ENCODE data around the gene GLUD2. TPM values are rescaled to one million over a fixed set of nuclear protein-coding genes. Genes with fewer than 3 reads are reported as not detected.
"Not testable (repeated sequence)": the region's sequence is repeated elsewhere in the genome, so short reads cannot be mapped to it uniquely, and the experiment has no call there.

The GLUD2 gene
- total RNA-seq, result 1 to 10 TPM; 2.8 to 6.9 (median 5.0) TPM
- polyA plus RNA-seq, result 1 to 10 TPM in 1 of 3 donors, under 1 TPM in 2; 0.56 to 4.2 (median 0.61) TPM
- long read RNA-seq, donor 1, transcript GLUD2-201 (1 exons, 2,493 nt), result major isoform, 5 of 5 reads
- long read RNA-seq, donor 1, partial matches to known transcripts, result 0 of 5 reads
- long read RNA-seq, donor 1, other reads (novel, unspliced or antisense), result 0 of 5 reads
- long read RNA-seq, donor 2, partial matches to known transcripts, result 0 of 2 reads
- long read RNA-seq, donor 2, other reads (novel, unspliced or antisense), result 0 of 2 reads
- long read RNA-seq, donor 3, transcript GLUD2-201 (1 exons, 2,493 nt), result major isoform, 5 of 5 reads
- long read RNA-seq, donor 3, partial matches to known transcripts, result 0 of 5 reads
- long read RNA-seq, donor 3, other reads (novel, unspliced or antisense), result 0 of 5 reads
- long read RNA-seq, donor 4, result 0 reads
- long read RNA-seq, donor 5, transcript GLUD2-201 (1 exons, 2,493 nt), result major isoform, 12 of 12 reads
- long read RNA-seq, donor 5, partial matches to known transcripts, result 0 of 12 reads
- long read RNA-seq, donor 5, other reads (novel, unspliced or antisense), result 0 of 12 reads
- long read RNA-seq, donor 6, partial matches to known transcripts, result 0 of 1 reads
- long read RNA-seq, donor 6, other reads (novel, unspliced or antisense), result 0 of 1 reads
- long read RNA-seq, donor 7, transcript GLUD2-201 (1 exons, 2,493 nt), result major isoform, 5 of 5 reads
- long read RNA-seq, donor 7, partial matches to known transcripts, result 0 of 5 reads
- long read RNA-seq, donor 7, other reads (novel, unspliced or antisense), result 0 of 5 reads
- long read RNA-seq, donor 8, result 0 reads
- long read RNA-seq, donor 9, partial matches to known transcripts, result 0 of 1 reads
- long read RNA-seq, donor 9, other reads (novel, unspliced or antisense), result 0 of 1 reads
- long read RNA-seq, donor 10, partial matches to known transcripts, result 0 of 1 reads
- long read RNA-seq, donor 10, other reads (novel, unspliced or antisense), result 0 of 1 reads

- peak in 4 of 6 experiments; percentile 7 to 46 (median 22) for TF ChIP-seq CTCF (IDR thresholded peaks at IDR 0.05)
- H3K4me1 ChIP-seq (replicated peaks in 1 of 2); H3K27me3 ChIP-seq; intact Hi-C loops (cut with DNase I); H3K9me3 ChIP-seq (replicated peaks in 1 of 3); H3K36me3 ChIP-seq (replicated peaks in 1 of 2); H3K27ac ChIP-seq: not testable (repeated sequence)
- H3K4me3 ChIP-seq, result peak within 1 kb of the TSS in 2 of 4 donors; percentile 19 to 54
- peak; percentile 38 to 69 (median 62) for DNase-seq
- 13 to 53% (median 32%) methylated on average over 21 to 82 of the region's 82 CpGs for WGBS, 4 donors
Measured at GRCh38 chrX:121047441-121048419, at the start of gene GLUD2. TSS of gene GLUD2 (plus strand) at chrX:121047610. CDS start at chrX:121047685, 75 bp downstream.

- TF ChIP-seq POLR2A (IDR thresholded peaks at IDR 0.05) (no peak), CTCF (IDR thresholded peaks at IDR 0.05) (no peak)
Measured at GRCh38 chrX:120999413-120999812, 48.0 kb upstream of the GLUD2 start.

GRCh38 chrX:121000589-121000988, 46.8 kb upstream of the GLUD2 start:
- intact Hi-C loops (cut with DNase I), result no loop called here
- no peak overlapping the region for H3K4me3 ChIP-seq
- no peak for DNase-seq
- H3K36me3 ChIP-seq (replicated peaks in 1 of 2), result no peaks in the 10 kb centered on the region
- no peaks in the 10 kb centered on the region for H3K9me3 ChIP-seq (replicated peaks in 1 of 3)
- no peak overlapping the region for H3K27ac ChIP-seq
- no peaks in the 10 kb centered on the region for H3K27me3 ChIP-seq
- H3K4me1 ChIP-seq (replicated peaks in 1 of 2), result no peaks in the 10 kb centered on the region
- WGBS, 4 donors, result 40 to 76% (median 54%) methylated on average over 4 of the region's 4 CpGs
- TF ChIP-seq CTCF (IDR thresholded peaks at IDR 0.05) (peak in 2 of 6 experiments; percentile 7 to 18), POLR2A (IDR thresholded peaks at IDR 0.05) (no peak)

More at GRCh38 chrX:120999413-120999812, 48.0 kb upstream of the GLUD2 start:
- intact Hi-C loops (cut with DNase I), result no loop called here
- Histone ChIP-seq H3K4me3 (no peak overlapping the region), H3K27ac (no peak overlapping the region), H3K27me3 (no peaks in the 10 kb centered on the region), H3K4me1 (replicated peaks in 1 of 2) (no peaks in the 10 kb centered on the region), H3K36me3 (replicated peaks in 1 of 2) (no peaks in the 10 kb centered on the region), H3K9me3 (replicated peaks in 1 of 3) (no peaks in the 10 kb centered on the region)
- 73 to 81% (median 77%) methylated on average over 3 of the region's 3 CpGs for WGBS, 4 donors
- DNase-seq, result no peak
